Fibroblast of pulmonary artery (primary cell): Measurements from ENCODE around the gene ABCC10.
"Not testable (repeated sequence)": the region's sequence is repeated elsewhere in the genome, so short reads cannot be mapped to it uniquely, and the experiment has no call there.

Experiments
- DNase-seq: peaks from one replicate; pipeline ENCODE4 v3.0.0-alpha.2; 2010; ENCODE audit warnings: low read depth
- H3K4me3 ChIP-seq: replicated peaks from 2 replicates; pipeline ENCODE4 v1.5.1; 2011; ENCODE audit warnings: low read depth, mild to moderate bottlenecking, control low read depth, low read length, moderate library complexity
- TF ChIP-seq, protein P1 (sequence below): IDR thresholded peaks from 2 replicates; pipeline ENCODE4 v1.5.1; 2011; ENCODE audit warnings: mild to moderate bottlenecking, control low read depth, low read length, inconsistent platforms; ENCODE audit errors: missing control alignments

The ABCC10 gene

DNA sequence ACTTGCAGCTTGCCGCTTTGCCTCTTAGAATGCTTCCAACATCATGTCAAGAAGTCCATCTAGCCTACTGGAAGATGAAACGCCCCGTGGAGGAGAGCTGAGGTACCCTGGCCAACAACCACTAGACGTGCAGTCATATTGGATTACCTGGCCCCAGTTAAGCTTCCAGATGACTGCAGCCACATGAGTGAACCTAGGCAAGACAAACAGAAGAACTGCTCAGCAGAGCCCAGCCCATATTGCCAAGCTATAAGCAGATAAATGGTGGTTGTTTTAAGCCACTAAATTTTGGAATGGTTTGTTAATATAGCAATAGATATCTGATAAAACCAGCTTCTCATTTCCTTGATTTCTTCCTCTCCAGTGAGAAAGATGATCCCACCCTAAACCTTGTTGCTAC lies 32.7 kb downstream of the ABCC10 start:
- no peak for DNase-seq
- TF ChIP-seq, protein P1, sequence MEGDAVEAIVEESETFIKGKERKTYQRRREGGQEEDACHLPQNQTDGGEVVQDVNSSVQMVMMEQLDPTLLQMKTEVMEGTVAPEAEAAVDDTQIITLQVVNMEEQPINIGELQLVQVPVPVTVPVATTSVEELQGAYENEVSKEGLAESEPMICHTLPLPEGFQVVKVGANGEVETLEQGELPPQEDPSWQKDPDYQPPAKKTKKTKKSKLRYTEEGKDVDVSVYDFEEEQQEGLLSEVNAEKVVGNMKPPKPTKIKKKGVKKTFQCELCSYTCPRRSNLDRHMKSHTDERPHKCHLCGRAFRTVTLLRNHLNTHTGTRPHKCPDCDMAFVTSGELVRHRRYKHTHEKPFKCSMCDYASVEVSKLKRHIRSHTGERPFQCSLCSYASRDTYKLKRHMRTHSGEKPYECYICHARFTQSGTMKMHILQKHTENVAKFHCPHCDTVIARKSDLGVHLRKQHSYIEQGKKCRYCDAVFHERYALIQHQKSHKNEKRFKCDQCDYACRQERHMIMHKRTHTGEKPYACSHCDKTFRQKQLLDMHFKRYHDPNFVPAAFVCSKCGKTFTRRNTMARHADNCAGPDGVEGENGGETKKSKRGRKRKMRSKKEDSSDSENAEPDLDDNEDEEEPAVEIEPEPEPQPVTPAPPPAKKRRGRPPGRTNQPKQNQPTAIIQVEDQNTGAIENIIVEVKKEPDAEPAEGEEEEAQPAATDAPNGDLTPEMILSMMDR = no peak
- no peak overlapping the region for H3K4me3 ChIP-seq

DNA sequence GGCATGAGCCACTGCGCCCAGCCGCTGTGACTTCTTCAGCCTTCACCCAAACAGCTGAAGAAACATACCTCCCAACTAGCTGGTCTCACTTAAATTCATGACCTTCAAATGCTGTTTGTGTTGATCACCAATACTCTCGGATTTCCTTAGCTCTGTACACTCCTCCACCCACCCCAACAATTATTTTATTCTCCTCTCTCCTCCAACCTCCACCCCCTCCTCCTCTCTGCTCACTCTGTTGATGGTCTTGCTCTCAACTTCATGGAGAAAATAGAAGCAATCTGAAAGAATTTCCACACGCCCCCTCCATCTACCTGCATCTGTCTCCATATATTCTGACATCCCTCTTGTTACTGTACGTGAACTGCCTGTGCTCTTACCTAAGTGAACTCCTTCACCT lies 34.6 kb downstream of the ABCC10 start:
- DNase-seq = no peak
- TF ChIP-seq, protein P1 = no peak
- no peak overlapping the region for H3K4me3 ChIP-seq

DNA sequence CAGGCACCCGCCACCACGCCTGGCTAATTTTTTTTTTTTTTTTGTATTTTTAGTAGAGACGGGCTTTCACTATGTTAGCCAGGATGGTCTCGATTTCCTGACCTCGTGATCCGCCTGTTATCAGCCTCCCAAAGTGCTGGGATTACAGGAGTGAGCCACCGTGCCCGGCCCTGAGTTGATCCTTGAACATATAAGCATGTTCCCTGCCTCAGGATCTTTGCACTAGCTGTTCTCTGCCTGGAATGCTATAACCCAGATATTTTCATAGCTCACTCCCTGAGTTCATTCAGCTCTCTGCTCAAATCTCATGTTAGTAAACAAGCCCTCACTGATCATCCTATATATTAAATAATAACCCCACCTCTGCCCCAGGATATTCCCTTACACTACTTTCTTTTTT lies 37.0 kb downstream of the ABCC10 start:
- no peak for DNase-seq
- H3K4me3 ChIP-seq = no peak overlapping the region
- TF ChIP-seq, protein P1 = no peak

DNA sequence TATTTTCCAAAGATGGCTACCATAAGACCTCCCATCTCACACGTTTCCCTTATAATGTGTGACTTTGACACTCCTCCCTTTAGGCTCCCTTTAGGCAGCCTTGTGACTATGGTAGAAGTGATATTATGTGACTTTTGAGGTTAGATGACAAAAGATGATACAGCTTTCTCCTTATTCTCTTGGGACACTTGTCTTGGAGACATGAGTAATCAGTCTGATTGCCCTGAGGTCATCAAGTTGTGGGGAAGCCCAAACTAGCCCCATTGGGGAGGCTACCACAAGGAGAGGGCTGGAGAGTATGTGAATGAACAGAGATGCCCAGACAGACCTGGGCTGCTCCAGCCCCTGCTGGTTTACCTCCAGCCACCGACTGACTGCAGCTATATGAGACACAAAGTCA lies 38.6 kb downstream of the ABCC10 start:
- TF ChIP-seq, protein P1 = no peak
- no peak for DNase-seq
- H3K4me3 ChIP-seq = no peak overlapping the region

DNA sequence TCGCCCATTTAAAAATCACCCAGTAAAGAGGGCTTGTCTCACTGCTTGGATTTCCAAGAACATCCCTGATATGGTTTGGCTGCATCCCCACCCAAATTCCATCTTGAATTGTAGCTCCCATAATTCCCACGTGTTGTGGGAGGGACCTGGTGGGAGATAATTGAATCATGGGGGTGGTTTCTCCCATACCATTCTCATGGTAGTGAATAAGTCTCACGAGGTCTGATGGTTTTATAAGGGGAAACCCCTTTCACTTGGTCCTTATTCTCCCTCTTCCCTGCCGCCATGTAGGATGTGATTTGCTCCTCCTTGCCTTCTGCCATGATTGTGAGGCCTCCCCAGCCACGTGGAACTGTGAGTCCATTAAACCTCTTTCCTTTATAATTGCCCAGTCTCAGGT lies 39.9 kb downstream of the ABCC10 start:
- DNase-seq, H3K4me3 ChIP-seq: not testable (repeated sequence)

DNA sequence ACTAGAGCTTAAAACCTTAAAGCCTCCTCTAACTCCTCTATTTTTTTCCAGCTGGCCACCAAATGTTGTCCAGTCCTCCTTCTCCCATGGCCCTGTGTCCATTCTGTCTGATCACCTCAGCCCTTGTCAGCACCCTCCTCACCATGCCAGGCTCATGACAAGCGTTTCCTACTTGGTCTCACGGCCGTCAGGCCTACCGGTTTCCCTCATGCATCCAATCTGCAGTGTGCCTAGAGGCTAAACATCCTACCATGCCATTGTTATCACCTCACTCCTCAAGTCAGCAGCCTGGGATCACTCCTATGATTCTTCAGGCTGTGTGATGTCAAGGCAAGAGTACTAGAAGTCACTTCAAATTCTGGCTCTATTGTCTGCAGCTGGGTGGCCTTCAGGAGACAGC lies 40.4 kb downstream of the ABCC10 start:
- TF ChIP-seq, protein P1 = no peak
- DNase-seq = no peak
- H3K4me3 ChIP-seq = no peak overlapping the region

DNA sequence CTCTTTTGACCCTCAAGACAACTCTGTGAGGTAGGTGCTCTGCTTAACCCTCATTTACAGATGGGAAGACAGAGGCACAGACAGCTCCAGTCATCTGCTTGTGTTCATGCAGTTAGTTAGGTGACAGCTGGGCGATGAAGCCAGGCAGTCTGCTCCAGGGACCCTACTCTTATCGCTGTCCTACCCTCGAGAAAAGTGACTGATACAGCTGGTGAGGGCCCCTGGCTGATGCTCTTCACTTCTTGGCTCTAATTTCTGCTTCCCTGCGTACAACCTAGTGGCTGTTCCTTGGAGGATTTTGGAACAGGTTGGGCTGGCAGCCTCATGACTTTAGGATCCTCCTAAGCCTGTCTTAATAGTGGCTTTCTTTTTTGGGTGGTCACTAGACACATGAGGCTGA lies 40.9 kb downstream of the ABCC10 start:
- no peak for DNase-seq
- H3K4me3 ChIP-seq = no peak overlapping the region
- TF ChIP-seq, protein P1 = no peak
